CMK (cell line): ENCODE results near the gene INAVA.
"Not testable (repeated sequence)": the region's sequence is repeated elsewhere in the genome, so short reads cannot be mapped to it uniquely, and the experiment has no call there.

ENCODE experiments used
- DNase-seq: peaks from one replicate; pipeline ENCODE4 v3.0.0-alpha.2; 2010; ENCODE audit warnings: low read depth

Gene INAVA

DNA sequence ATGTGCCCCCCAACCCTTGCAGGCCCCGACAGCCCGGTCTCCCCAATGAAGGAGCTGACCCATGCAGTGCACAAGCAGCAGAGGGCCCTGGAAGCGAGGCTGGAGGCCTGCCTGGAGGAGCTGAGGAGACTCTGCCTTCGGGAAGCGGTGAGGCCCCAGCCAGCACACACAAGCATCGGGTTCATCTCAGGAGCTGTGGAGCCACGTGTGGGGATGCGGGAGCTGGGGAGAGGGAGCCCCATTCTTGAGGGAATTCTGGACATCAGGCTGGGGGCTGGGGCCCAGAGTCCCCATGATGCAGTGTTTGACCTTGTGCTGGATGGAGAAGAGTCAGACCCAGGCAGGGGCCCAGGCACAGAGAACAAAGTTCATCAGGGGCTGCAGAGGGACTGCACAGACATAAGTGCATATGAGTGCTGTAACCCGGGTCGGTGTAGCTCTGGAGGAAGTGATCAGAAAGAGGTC is 4.8 kb downstream of the INAVA start:
- no peak for DNase-seq

DNA sequence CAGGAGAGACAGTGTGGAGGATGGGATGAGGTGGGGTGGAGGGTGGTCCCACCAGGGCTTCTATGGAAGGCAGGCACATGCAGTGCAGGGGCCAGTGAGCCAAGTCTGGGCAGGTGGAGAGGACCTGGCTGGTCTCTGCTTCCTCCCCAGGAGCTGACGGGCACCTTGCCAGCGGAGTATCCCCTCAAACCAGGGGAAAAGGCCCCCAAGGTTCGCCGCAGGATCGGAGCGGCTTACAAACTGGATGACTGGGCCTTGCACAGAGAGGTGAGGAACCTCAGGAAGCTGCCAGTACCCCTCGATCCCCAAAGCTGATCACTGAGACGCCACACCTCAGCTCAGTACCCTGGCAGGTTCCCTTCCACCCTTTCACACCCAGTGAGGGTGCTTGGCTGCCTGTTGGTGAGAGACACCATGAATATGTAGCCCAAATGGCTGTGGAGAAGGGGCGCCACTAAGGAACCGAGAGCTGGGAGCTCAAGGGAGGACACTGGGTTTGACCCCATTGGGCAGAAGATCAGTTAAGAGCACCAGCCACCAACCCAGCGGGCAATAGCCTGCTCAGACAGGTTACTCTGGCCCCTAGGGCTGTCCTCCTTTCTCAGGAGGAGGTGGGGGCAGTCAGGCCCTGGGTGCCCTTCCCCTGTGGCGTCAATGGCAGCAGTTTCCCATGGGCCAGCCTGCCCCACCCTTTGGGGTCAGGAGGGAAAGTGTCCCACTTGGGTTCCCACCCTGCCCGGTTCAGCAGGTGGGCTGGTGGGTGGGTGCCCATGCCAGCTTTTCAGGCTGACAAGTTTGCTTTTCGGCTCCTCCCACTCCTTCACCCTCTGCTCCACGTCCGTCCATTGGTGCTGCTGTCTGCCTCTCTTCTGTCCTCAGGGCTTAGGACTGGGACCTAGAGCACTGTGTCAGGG is 5.5 kb downstream of the INAVA start:
- no peak for DNase-seq

DNA sequence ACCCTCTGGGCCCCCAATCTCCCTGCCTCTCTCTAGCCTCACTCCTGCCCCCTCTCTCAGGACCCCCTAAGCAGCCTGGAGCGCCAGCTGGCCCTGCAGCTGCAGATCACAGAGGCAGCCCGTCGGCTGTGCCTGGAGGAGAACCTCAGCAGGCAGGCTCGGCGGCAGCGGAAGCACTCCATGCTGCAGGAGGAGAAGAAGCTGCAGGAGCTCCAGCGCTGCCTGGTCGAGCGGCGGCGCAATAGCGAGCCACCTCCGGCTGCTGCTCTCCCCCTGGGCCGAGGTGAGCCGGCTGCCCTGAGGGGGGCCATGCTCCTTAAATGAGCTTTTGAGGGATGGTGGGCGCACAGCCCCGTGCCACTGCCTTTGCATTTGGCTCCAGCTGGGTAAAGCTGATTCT is 6.2 kb downstream of the INAVA start:
- no peak for DNase-seq

DNA sequence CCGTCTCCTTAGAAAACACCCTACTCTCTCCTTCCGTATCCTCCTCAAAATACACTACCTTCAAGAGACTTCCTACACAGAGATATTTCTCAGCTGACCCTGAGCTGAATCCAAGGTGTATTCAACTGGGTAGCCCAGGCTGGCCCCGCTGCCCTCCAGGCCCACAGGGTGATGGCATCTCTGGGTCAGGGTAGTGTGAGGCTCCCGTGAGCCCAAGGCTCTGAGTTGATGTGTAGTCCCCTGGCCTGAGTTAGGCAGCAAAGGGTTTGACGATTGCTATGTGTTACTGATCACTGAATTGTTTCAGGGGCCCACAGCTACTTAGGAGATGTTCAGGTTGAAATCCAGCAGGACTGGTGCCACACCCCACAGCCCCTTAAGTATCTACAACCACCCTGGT is 6.7 kb downstream of the INAVA start:
- no peak for DNase-seq

DNA sequence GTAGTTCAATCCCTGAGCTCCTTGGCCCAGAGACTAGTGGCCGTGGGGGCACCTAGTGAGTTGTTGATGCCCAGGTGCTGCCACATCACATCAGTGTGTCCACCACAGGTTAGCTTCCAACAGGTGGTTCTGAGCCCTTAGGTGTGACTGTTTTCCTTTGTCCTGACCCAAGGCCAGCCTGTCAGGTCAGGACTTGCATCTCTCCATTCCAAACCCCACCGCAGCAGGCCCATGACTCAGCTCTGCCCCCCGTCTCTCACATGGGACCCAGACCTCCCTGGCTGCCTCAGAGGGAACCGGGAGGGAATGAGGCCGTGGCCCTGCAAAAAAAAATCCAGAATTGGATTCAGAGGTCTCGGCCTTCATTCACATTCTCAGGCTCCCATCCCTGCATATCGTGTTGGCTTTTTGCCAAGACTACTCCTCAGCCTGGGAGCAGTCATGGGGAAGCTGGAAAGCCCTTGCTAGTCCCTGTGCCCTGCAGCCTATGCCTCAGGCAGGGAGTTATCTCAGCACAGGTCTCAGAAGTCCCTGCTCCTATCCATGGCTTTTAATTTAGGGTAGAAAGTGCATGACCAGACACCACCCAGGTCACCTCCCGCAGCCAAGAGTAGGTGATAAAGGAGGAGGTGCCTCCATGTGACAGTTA is 7.2 kb downstream of the INAVA start:
- no peak for DNase-seq

DNA sequence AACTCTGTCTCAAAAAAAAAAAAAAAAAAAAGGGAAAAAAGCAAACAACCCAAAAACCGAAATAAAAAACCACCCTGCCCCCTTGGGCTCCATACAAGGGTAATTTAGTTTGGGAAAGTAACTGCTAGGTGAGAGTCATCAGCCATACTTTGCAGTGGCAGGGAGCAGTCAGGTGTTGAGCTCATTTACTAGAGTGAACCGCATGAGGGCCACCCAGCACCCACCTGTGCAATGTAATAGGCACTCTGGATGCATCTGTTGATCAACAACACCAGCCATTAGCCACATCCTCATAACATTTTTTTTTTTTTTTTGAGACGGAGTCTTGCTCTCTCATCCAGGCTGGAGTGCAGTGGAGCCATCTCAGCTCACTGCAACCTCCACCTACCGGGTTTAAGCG is 9.1 kb downstream of the INAVA start:
- no peak for DNase-seq

DNA sequence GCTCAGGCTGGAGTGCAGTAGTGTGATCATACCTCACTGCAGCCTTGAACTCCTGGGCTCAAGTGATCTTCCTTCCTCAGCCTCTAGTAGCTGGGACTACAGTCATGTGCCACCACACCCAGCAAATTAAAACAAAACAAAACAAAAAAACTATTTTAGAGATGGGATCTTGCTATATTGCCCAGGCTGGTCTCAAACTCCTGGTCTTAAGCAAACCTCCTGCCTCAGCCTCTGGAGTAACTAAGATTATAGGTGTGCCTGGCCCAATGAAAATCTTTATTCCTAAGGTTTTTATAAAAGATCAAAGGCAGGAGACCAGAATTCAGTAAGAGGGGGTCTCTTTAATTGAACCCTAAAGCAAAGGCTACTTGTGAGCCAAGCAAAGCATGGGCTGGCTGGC is 10.1 kb downstream of the INAVA start:
- DNase-seq = no peak

DNA sequence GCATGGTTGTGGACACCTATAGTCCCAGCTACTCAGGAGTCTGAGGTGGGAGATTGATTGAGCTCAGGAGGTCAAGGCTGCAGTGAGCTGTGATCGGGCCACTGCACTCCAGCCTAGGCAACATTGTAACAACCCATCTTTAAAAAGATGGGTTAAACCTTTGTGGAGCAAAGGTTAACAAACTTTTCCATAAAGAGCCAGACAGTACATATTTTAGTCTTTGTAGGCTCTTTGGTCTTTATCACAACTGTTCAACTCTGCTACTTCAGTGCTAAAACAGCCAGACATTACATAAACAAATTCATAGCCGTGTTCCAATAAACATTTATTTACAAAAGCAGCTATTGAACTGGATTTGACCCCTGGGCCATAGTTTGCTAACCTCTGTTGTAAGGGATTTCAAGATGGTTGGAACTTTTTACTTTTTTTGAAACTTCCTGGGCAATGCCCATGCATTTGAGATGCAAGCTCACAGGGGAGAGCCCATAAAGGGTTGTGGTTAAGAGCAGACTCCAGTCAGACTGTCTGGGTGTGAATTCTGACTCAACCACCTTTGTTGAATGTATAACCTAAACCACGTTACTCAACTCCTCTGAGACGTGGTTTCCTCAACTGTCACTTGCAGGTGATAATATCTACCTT is 10.8 kb downstream of the INAVA start:
- DNase-seq = no peak

DNA sequence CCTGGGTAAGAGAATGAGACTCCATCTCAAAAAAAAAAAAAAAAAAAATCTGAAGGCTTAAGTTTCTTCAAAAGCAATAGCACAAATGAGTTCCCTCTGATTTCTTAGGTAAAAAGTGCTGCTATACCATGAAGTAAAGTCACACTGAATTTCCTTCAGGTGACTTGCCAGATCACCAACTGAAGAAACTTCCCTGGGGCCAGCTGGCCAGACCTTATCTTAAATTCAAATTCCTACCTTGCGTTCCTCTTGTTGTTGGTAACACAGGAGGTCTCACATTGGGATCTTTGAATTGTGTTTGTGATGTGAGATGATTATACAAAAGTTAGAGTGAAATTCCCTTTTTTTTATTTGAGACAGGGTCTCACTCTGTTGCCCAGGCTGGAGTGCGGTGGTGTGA is 11.8 kb downstream of the INAVA start:
- DNase-seq = no peak

DNA sequence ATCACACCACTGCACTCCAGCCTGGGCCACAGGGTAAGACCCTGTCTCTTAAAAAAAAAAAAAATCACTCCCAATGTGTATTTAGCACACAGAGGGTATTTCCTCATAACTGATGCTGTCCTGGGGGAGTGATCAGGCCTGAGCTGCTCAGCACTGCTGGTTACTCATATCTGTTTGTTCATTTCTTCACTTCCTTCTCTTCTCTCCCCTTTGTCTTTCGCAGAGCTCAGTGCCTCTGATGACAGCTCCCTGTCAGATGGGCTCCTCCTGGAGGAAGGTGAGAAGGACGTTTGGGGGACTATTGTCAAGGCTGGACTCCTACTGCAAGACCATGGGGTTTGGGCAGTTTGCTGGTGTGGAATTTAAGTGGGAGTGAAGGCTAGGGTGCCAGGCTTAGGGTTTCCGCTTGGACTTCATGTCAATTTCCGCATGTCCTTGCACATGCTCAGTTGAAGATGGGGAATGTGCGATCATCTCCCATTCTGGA is 13.0 kb downstream of the INAVA start:
- DNase-seq = no peak

DNA sequence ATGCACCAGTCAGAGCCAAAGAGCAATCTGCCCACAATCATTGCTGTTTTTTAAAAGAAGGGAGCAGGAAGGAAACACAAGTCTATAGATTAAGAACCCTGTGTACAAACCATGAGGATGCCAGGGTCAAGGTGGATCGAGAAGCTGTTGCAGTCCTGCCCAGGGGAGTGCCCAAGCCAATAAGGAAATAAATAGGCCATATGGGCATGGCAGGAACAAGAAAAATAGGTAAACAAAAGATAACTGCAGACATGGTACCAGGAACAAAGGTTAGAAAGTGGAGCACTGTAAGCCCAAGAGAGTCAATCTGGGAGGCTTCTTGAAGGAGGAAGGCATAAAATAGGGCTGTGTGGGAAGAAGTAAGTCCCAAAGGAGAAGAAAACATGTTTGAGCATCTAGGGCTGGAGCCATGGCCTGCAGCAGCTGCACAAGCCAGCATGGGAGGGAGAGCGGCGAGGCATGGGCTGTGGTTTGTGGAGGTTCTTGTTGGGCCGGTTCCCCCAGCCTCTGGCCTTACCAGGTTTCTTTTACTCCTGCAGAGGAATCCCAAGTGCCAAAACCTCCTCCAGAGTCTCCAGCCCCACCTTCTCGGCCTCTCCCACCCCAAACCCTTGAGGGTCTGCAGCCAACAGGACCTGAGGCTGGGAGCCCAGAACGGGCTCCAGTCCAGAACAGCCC is 13.6 kb downstream of the INAVA start:
- DNase-seq = no peak

DNA sequence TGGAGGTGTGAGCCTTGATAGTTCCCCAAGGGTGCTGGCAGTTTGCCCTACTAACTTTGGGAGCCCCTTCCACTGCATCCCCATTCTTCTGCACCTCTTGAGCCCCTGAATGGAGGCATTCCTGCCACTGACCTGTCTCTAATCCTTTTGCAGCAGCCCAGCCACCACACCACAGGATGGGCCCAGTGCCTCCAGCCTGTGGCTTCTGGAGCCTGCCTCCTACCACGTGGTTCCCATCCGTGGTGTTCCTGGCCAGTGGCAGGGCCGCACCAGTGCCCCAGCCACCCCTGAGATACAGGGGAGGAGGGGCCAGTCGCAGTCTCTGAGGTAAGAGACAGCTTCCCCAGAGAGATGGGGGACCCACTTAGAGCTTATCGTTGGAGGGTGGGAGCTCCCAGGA is 14.4 kb downstream of the INAVA start:
- no peak for DNase-seq

DNA sequence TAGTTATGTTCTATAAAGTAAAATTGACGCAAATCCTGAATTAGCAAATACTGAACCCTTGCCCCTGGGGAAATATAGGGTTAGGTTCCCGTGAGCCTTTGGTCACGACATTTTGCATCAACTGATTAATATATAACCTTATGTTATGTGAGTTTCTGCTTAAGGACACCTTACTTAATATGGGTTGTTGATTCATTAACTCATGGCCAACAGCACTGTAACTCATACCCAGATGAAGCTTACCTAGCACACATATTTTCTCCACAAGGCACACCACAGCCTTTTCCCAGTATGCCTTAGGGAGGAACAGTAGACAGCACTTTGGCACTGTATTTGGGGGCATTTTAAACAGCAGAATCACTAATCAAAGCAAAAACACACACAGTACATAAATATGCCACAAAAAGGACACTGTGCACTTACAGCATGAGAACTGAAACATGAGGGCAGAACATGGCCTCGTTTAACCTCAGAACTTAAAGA is 15.1 kb downstream of the INAVA start:
- DNase-seq = no peak

DNA sequence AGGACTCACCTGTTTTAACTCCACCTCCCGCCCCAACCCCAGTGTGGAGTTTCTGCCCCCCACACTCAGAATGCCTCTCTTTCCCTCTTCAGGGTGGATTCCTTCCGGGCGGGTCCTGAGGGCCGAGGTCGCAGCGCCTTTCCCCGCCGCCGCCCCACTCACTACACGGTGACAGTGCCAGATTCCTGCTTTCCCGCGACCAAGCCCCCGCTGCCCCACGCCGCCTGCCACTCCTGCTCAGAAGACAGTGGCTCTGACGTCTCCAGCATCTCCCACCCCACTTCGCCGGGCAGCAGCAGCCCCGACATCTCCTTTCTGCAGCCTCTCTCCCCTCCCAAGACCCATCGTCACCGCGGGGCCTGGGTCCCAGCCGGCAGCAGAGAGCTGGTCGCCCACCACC is 16.7 kb downstream of the INAVA start:
- DNase-seq = no peak

DNA sequence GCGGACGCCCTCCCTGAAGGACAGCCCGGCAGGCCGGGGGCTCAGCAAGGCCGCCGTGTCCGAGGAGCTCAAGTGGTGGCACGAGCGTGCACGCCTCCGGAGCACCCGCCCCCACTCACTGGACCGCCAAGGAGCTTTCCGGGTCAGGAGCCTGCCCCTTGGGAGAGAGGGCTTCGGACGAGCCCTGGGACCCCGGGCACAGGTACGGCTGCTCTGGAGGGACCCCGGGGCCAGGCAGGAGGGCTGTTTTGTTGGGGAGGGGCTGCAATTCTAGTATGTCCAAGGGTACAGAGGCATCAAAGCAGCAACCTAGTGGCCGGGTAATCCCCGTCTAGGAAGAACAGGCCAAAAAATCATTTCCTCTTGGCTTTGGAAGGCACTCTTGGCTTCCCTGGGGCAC is 17.2 kb downstream of the INAVA start:
- not testable (repeated sequence) for DNase-seq

DNA sequence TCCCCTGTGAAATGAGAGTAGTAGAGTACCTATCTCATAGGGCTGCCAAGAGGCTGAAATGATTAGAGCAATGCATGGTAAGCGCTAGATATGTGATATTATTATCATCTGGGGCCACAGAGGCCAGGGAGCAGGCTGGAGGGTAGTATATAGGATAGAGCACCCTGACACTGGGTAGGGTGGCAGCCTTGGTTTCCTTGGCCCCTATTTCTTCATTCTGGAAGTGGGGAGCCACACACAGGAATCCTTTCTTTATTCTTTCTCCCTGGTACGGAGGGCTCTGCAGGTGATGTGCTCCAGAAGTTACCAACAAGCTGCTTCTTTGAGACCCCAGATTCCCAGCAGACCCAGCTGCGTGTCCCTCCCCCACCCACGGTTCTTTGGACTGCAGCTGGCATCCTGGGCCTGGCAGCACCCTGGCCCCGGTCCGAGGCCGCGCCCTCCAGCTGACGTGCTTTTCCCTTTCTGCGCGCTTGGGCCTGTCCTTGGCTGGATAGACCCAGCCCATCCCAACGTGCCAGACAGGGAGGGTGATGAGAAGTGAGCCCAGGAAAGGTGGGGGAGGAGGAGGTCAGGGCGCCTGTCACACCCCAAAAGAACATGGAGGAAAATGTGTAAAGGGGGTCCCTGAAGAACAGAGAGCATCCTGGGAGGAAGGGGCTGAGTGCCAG is 18.2 kb downstream of the INAVA start:
- DNase-seq = no peak

DNA sequence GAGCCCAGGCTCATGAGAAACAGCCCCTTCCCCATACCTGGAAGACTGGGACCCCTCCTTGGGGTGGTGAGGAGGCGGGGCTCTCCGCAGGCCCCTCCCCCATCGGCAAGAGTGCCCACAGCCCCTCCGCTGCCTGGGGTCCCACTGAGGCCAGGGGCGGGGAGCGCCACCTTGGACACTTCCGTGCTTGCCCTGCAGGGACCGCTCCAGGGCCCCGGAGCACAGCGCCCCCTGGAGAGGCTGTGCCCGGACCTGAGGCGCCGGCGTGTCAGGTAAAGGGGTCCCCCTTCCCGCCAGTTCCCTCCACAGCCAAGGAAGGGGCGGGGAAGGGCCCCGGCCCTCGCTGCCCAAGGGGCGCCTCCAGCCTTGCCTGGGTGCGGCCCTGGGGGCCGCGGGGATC is 21.5 kb downstream of the INAVA start:
- no peak for DNase-seq

DNA sequence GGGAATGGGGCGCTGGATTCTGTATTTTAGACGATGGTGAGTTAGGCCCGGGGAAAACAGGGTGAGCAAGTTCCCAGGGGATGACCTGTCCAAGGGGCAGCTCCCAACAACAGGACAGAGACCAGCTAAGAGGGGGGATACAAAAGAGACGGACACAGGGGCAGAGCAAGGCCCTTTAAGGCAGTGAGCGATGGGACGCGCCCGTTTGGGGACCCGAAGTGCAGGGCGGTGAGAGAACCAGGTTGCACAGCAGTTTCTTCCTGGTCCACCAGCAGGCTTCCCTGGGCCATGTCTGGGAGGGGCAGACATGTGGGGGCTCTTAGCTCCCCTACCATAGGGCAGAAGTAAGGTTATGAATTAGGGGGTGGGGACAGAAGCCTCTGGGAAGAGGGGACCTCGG is 22.0 kb downstream of the INAVA start:
- no peak for DNase-seq

DNA sequence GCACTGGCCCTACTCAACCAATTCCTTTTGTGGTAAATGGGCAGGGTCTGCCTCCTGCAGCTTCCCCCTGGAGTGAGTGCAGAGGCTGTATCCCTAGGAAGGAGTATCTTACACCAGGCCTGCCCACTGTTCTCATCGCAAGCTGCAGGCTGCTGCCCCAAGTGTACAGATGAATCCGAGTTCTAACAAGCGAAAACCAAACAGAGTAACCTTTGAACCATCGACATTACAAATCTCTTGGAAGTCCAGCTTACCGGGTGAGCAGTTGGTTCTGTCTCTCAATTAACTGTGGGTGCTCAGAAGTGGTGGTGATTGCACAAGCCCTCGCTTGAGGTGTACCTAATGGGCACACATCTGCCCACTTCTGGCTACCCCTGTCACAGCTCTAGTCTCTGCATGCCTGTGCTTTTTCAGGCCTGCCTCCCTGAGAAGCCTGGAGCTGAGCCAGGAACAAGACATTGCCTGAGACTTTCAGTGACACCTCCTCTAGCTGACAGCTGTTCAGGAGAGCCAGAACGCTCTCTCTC is 22.7 kb downstream of the INAVA start:
- no peak for DNase-seq

DNA sequence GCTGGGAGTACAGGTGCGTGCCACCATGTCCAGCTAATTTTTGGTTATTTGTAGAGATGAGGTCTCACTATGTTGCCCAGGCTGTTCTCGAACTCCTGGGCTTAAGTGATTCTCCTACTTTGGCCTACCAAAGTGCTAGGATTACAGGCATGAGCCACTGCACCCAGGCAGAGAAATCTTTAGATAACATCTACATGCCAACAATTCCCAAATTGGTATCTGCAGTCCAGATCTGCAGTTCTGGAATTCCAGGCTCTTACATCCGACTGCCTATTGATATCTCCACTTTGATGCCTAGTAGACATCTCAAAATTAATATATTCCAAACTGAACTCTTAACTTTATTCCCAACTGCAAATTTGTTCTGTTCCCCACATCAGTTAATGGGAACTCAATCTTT is 23.3 kb downstream of the INAVA start:
- no peak for DNase-seq

DNA sequence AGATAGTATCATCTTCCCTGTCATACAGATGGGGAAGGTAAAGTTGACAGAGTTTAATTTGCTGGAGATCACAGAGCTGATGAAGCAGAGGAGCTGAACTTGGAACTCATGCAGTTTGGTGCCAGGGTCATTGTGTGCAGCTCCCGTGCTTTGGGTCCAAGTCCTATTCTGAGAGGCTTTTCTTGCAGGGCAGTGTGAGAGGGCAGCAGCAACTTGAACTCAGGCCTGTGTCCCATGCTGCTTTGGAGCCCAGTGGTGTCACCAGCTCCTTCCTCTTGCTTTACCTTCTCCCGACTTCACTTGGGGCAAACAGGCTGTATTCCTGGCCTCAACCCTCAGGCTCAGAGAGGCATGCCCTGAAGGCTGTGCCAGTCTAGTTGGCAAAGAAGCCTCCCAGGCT is 24.7 kb downstream of the INAVA start:
- DNase-seq = no peak
